ENCODE results near the gene ARHGEF10L.

The ARHGEF10L gene

GRCh38 chr1:17662296-17662695 is 122.8 kb downstream of the ARHGEF10L start:
- DNase-seq = no peak

- no peak for DNase-seq
Measured at GRCh38 chr1:17662786-17663185, 123.3 kb downstream of the ARHGEF10L start.

GRCh38 chr1:17663646-17664045 is 124.1 kb downstream of the ARHGEF10L start:
- DNase-seq = no peak

- no peak for DNase-seq
Measured at GRCh38 chr1:17664322-17664721, 124.8 kb downstream of the ARHGEF10L start.

- DNase-seq = no peak
Measured at GRCh38 chr1:17665054-17665453, 125.6 kb downstream of the ARHGEF10L start.

GRCh38 chr1:17665950-17666720 is 126.6 kb downstream of the ARHGEF10L start:
- DNase-seq = no peak

- DNase-seq = no peak
Measured at GRCh38 chr1:17667641-17668040, 128.1 kb downstream of the ARHGEF10L start.

GRCh38 chr1:17668195-17668594 is 128.7 kb downstream of the ARHGEF10L start:
- no peak for DNase-seq

- DNase-seq = no peak
Measured at GRCh38 chr1:17668624-17669175, 129.2 kb downstream of the ARHGEF10L start.

- DNase-seq = no peak
Measured at GRCh38 chr1:17669305-17669704, 129.8 kb downstream of the ARHGEF10L start.

GRCh38 chr1:17669866-17670451 is 130.5 kb downstream of the ARHGEF10L start:
- no peak for DNase-seq

- no peak for DNase-seq
Measured at GRCh38 chr1:17670587-17671313, 131.3 kb downstream of the ARHGEF10L start.

- DNase-seq = no peak
Measured at GRCh38 chr1:17671314-17671705, 131.8 kb downstream of the ARHGEF10L start.

GRCh38 chr1:17671741-17672140 is 132.2 kb downstream of the ARHGEF10L start:
- DNase-seq = no peak

GRCh38 chr1:17672226-17672625 is 132.7 kb downstream of the ARHGEF10L start:
- no peak for DNase-seq

- no peak for DNase-seq
Measured at GRCh38 chr1:17673329-17674072, 134.0 kb downstream of the ARHGEF10L start.

- DNase-seq = peak; percentile 12
Measured at GRCh38 chr1:17674726-17675500, 135.4 kb downstream of the ARHGEF10L start.

- no peak for DNase-seq
Measured at GRCh38 chr1:17675744-17676143, 136.2 kb downstream of the ARHGEF10L start.

GRCh38 chr1:17676387-17677060 is 137.0 kb downstream of the ARHGEF10L start:
- DNase-seq = peak; percentile 18

- DNase-seq = no peak
Measured at GRCh38 chr1:17678011-17678410, 138.5 kb downstream of the ARHGEF10L start.

GRCh38 chr1:17679856-17680255 is 140.4 kb downstream of the ARHGEF10L start:
- DNase-seq = no peak

All from fibroblast of skin of back (primary cell).